D721Med (cell line): Measurements from ENCODE around the gene EPHA4.

Experiments used
- DNase-seq: peaks from one replicate; pipeline ENCODE4 v3.0.0; 2011; ENCODE audit warnings: low spot score; ENCODE audit not compliant: insufficient read length
- FAIRE-seq: peaks from 2 replicates; lab custom pipeline; 2011; peaks lifted over from hg19 to GRCh38; lab: Jason Lieb, UNC
- TF ChIP-seq, protein P1 (sequence below): IDR thresholded peaks from 2 replicates; pipeline ENCODE4 v1.5.1; 2012; ENCODE audit warnings: mild to moderate bottlenecking, control low read depth; ENCODE audit not compliant: insufficient read depth; ENCODE audit errors: missing control alignments

The EPHA4 gene

GRCh38 chr2:221558107-221558506 lies 14.0 kb downstream of the EPHA4 start:
- DNase-seq, result no peak
- TF ChIP-seq, protein P1, sequence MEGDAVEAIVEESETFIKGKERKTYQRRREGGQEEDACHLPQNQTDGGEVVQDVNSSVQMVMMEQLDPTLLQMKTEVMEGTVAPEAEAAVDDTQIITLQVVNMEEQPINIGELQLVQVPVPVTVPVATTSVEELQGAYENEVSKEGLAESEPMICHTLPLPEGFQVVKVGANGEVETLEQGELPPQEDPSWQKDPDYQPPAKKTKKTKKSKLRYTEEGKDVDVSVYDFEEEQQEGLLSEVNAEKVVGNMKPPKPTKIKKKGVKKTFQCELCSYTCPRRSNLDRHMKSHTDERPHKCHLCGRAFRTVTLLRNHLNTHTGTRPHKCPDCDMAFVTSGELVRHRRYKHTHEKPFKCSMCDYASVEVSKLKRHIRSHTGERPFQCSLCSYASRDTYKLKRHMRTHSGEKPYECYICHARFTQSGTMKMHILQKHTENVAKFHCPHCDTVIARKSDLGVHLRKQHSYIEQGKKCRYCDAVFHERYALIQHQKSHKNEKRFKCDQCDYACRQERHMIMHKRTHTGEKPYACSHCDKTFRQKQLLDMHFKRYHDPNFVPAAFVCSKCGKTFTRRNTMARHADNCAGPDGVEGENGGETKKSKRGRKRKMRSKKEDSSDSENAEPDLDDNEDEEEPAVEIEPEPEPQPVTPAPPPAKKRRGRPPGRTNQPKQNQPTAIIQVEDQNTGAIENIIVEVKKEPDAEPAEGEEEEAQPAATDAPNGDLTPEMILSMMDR, result no peak
- no peak for FAIRE-seq

DNA sequence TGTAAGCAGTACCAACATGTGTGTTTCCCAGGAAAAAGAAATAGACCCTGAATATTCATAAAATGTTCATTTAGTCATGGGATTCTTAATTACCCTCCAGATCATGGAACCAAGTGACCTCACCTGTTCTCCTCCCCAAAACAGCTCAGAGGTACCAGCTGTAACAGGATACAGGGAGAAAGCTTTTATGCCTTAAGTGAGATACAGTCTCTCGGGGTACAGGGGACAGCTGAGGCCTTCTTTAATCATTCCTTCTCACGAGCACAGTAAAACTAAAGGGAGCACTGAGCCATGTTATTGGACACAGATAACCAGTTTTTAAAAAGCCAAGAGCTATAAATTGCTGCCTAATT lies 16.6 kb downstream of the EPHA4 start:
- TF ChIP-seq, protein P1, result no peak
- no peak for DNase-seq
- no peak for FAIRE-seq

- TF ChIP-seq, protein P1, result no peak
- DNase-seq (no peak), FAIRE-seq (no peak)
Observed at GRCh38 chr2:221554769-221555493, 17.2 kb downstream of the EPHA4 start.

- FAIRE-seq (peak; percentile 29), DNase-seq (no peak)
- TF ChIP-seq, protein P1, result no peak
Observed at GRCh38 chr2:221553333-221553732, 18.8 kb downstream of the EPHA4 start.

- TF ChIP-seq, protein P1, result no peak
- FAIRE-seq (no peak), DNase-seq (no peak)
Observed at GRCh38 chr2:221552291-221552690, 19.8 kb downstream of the EPHA4 start.

- FAIRE-seq (no peak), DNase-seq (no peak)
- TF ChIP-seq, protein P1, result no peak
Observed at GRCh38 chr2:221551864-221552263, 20.2 kb downstream of the EPHA4 start.

GRCh38 chr2:221549143-221549542 lies 23.0 kb downstream of the EPHA4 start:
- TF ChIP-seq, protein P1, result no peak
- FAIRE-seq, result no peak
- DNase-seq, result no peak
